GM18868 (cell line): ENCODE measurements around the gene FIZ1.
"Not testable (repeated sequence)": the region's sequence is repeated elsewhere in the genome, so short reads cannot be mapped to it uniquely, and the experiment has no call there.

ENCODE experiments used
- ATAC-seq: cut with Tn5 transposase; IDR thresholded peaks from one replicate; pipeline ENCODE4 v1.9.1; 2021; ENCODE audit warnings: mild to moderate bottlenecking, moderate library complexity; ENCODE audit not compliant: unreplicated experiment

The FIZ1 gene

DNA sequence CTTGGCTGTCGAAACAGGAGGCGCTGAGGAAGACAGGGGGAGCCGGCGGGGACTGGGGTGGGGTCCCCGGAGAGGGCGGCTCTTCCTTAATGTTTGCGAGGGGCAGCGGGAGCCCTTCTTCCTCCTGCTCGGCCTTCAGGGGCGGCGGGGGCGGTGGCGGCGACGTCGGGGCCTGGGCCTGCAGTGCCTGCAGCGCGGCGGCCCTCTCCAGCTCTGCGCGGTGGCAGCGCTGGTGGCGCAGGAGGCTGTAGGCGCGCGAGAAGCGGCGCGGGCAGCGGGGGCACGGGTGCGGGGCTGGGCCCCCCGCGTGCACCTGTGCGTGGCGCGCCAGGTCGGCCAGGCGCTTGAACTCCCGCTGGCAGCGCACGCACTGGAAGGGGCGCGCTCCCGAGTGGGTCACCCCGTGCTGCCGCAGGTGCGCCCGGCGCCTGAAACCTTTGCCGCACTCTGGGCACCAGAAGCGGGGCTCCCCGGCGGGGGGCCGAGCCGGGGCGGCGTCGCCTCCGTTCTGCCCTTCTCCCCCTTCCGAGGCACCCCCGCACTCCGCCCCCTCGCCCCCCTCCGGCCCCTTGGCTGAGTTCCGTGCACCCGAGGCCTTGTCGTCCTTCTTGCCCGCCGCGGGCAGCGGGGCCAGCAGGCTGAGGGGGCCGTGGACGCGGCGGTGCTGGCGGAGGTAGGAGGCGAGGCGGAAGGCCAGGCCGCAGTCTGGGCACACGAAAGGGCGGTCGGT, 21.1 kb downstream of the FIZ1 start:
- no peak for ATAC-seq

DNA sequence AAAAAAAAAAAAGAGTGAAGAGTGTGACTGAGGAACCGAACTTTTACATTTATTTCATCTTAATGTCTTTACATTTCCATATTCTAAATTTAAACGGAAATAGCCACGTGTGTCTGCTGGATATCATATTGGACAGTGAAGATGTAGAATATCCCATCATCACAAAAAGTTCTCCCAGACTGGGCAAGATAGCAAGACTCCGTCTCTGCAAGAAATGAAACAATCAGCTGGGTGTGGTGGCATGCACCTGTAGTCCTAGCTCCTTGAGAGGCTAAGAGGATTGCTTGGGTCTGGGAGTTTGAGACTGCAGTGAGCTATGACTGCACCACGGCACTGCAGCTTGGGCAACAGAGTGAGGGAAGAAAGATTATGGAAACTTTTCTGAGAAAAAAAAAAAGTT, 22.6 kb downstream of the FIZ1 start:
- ATAC-seq = no peak

DNA sequence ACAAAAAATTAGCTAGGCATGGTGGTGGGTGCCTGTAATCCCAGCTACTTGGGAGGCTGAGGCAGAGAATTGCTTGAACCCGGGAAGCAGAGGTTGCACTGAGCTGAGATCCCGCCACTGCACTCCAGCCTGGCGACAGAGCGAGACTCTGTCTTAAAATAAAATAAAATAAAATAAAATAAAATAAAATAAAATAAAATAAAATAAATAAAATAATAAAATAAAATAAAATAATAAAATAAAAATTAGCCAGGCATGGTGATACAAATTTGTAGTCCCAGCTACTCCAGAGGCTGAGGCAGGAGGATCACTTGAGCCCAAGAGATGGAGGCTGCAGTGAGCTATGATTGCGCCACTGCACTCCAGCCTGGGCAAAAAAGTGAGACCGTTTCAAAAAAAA, 25.4 kb downstream of the FIZ1 start:
- not testable (repeated sequence) for ATAC-seq

DNA sequence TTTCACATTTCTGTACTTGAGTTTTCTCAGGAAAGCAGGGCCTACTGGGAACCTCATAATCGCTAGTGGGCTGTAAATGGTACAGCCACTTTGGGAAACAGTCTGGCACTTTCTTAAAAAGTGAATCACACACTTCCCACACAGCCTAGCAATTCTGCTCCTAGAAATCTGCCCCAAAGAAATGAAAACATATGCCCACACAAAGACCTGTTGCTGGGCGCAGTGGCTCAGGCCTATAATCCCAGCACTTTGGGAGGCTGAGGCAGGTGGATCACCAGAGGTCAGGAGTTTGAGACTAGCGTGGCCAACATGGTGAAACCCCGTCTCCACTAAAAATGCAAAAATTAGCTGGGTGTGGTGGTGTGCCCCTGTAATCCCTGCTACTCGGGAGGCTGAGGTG, 29.8 kb downstream of the FIZ1 start:
- not testable (repeated sequence) for ATAC-seq

DNA sequence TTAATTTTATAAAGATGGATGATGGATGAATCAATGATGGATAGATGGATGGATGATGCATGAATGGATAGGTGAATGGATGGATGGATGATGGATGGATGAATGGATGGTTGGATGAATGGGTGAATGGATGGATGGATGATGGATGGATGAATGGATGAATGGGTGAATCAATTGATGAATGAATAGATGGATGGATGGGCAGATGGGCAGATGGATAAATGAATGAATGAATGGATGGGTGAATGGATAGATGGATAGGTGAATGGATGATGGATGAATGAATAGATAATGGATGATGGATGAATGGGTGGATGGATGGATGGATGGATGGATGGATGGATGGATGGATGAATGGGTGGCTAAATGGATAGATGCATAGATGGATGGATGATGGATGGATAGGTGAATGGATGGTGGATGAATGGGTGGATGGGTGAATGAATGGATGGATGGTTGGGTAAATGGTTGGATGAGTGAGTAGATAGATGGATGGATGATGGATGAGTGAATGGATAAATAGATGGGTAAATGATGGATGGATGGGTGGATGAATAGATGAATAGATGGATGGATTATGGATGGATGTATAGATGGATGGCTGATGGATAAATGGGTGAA, 31.5 kb downstream of the FIZ1 start:
- no peak for ATAC-seq

DNA sequence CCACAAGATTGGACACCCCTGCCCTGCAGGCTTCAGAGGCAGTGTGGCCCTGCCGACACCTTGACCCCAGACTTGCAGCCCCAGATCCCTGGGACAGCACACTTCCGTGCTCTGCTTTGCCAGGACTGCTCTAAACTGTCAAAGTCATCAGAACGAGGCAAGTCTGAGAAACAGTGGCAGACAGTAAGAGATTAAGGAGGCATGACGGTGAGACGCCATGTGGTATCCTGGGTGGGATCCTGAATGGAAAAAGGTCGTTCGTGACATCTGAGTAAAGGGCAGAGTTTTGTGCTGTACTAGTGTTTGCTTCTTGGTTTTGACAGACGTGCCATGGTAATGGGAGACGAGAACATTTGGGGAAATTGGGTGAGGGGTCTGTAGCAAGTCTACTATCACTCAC, 32.5 kb downstream of the FIZ1 start:
- ATAC-seq = no peak

DNA sequence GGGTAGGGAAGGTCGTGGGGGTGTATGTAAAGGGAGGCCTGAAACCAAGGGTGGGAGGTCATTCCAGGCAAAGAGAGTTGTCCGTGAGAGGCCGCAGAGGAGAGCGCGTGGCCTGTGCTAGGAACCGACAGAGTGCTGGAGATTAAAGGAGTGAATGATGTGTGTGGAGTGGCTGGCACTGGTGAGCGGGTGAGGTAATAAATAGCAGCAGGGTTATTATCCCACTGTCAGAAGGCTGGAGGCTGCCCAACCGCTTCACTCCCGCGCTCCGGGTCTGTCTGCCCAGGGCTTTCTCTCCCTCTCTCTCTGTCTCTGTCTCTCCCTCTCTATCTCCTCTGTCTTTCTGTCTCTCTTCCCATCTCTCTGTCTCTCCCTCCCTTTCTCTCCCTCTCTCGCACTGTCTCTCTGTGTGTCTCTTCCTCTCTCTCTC, 36.0 kb downstream of the FIZ1 start:
- ATAC-seq = no peak

DNA sequence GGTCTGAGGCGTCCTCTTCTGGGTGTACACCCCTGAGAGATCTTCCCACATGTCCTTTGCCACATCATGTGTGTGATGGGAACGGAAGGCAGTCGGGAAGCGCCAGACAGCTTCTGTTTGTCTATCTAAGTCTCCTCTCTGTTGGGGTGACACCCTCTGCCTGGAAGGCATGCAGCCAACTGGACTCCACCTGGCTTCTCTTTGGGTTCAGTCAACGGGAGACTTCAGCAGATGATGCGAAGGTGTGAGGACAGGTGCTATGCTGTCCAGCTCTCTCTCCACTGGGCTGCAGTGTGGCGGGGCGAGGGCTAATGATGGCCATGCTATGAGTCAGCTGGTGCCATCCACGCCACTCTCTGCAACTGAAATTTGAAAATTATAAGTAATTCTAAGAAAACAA, 39.6 kb downstream of the FIZ1 start:
- ATAC-seq = no peak

DNA sequence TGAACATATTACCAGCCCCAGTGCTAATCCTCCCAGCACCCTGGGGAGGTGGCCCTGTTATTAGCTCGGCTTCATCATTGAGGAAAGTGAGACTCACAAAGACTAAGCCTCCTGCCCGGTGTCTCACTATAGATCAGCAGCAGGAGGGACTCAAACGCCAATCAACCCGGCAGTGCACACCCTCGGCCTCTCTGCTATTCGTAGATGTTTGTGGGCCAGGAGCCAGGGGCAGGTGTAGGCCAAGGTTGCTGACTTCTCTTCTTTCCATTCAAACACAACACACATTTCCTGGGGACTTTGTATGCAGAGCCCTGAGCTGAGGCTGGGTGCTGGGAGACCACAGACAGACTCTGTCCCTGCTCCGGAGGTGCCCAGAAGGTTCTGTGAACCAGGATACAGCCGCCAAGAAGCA, 44.6 kb downstream of the FIZ1 start:
- no peak for ATAC-seq

DNA sequence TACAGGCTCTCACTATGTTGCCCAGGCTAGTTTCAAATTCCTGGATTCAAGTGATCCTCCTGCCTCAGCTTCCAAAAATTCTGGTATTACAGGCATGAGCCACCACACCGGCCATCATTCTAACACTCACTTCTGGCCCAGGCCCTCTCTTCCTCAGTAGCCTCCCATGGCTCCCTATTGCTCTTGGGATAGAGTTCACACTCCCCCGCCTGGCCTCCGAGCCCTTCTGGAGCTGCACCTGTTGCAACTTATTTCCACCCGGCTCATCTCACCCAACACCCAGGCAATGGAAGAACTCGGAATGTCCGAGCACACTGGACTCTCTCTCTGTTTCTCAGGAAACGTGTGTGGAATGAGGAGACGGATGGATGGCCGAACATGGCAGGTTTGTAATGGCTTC, 45.0 kb downstream of the FIZ1 start:
- no peak for ATAC-seq

DNA sequence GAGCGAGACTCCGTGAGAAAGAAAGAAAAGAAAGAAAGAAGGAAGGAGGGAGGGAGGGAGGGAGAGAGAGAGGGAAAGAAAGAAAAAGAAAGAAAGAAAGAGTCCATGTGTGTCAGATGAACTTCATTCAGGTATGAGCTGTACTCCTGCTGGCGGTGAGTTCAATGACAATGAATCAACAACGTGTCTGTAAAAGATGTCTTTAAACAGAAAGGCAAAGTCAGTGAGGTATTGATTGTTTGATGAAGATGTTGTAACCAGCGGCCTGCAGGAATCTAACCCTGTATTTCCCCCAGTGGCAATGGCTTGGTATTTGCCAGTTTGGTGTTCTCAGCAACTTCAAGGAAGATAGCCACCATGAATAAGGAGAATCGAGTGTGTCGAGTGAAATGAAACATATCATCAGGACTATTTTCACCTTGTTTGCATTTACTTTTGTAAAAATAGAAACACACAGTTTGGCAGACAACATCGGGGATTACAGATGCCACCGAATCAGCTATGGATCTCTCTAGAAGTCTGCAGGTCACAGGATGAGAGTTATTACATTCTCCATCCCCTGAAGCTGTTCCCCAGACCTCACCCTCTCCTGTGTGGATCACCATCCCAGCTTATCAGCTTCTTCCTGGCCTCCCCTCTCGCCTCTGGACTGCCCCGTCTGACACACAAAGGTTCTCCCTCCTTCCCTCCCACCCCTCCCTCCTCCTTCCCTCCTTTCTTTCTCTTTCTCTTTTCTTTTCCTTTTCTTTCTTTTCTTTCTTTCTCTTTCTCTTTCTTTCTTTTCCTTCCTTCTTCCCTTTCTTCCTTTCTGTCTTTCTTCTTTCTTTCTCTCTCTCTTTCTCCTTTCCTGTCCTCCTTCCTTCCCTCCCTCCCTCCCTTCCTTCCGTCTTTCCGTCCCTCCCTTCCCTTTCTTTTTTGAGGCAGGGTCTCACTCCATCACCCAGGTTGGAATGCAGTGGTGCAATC, 45.8 kb downstream of the FIZ1 start:
- ATAC-seq = no peak

DNA sequence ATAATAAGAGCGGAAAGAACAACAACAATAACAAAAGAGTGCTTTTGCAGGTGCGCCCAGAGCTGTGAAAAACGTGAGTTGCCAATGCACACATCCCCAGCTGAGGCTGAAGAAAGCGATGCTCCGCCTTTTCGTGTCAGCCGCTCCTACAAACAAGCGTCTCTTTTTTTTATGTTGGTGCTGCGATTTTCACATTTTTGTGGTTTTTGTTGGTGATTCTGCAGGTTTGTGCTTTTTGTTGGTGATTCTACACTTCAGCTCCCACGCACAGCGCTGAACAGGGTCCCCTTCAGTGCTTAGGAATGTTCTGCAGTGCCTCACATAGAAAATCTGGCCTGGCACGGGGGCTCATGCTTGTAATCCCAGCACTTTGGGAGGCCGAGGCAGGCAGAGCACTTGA, 46.7 kb downstream of the FIZ1 start:
- no peak for ATAC-seq

DNA sequence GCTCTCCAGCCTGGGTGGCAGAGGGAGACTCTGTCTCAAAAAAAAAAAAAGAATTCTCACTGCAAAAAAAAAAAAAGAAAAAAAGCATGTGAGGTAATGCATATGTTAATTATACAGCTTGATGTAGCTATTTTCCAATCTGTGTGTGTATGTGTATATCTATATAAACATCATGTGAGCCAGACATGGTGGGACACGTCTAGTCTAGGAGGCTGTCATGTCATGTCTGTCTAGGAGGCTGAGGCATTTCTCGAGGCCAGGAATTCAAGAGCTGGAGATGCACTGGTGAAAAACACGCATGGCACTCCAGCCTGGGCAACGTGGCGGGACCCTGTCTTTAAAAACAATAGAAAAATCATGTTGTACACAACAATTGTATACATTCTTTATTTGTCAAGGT, 47.1 kb downstream of the FIZ1 start:
- ATAC-seq = no peak

DNA sequence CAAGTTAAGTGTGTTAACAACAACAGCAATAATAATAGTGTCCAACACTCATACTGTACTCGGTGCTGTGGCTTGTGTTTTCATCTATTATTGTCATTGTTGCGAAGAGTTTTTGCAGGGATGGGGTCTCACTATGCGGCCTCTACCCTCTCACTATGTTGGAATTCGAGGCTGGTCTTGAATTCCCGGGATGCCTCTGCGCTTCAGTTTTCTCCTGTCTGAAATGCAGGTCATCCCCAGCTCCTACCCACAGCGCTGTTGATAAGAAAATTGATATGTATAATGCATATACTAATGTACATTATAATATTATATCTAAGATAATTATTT, 49.0 kb downstream of the FIZ1 start:
- no peak for ATAC-seq

DNA sequence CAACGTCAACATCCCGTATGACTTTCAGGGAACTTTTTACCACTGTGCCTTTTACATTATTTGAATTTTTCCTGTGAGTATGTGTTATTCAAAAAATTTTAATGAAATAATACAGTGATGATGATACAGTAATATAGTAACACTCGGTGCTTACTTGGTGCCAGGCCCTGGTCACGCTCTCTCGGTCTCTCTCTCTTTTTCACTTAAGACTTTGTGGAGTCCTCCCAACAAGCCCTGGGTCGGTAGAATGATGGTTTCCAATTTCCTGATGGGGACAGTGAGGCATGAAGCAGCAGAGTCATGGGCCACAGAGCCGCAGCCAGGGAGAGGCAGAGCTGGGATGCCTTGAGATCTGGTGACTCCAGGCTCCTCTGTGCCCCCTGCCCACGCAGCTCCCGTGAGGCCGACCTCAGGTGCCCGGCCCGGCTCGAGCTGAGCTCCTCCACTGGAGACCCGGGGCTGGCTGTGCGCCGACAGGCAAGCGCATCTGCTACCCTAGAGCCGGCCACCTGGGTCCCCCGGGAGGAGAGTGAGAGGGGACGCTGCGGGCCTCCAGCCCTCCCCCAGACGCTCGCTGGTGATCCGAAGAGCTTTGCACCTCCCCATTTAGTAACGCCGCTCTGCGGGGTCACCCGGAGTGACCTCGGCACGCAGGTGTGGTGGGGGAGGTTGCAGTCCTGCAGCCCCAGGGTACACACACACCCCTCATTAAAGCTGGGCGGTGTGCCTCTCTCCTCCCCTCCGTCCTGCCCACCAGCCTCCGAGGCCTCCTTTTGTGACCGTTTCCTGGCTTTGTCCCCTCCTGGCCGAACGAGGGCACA, 49.6 kb downstream of the FIZ1 start:
- ATAC-seq = no peak

DNA sequence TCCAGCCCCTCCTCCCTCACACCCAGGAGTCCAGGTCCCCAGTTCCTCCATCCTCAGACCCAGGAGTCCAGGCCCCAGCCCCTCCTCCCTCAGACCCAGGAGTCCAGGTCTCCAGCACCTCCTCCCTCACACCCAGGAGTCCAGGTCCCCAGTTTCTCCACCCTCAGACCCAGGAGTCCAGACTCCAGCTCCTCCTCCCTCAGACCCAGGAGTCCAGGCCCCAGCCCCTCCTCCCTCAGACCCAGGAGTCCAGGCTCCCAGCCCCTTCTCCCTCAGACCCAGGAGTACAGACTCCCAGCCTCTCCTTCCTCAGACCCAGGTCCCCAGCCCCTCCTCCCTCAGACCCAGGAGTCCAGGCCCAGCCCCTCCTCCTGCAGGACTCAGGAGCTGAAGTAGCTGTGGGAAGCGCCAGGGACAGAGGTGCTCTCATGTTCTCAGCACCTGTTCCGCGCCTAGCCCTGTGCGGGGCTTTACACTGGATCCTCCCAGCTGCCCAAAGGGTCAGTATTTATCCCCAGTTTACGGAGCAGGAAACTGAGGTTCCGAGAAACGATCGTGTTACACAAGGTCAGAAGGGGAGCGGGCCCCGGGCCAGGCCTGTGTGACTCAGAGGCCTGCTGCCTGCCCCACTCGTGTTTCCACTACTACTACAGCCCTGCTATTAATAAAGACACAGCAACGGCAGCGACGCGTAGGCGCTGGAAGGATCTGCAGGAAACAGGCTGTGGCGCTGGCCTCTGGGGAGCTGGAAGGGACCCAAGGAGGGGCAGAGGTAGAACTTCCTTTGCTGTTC, 52.3 kb downstream of the FIZ1 start:
- no peak for ATAC-seq

DNA sequence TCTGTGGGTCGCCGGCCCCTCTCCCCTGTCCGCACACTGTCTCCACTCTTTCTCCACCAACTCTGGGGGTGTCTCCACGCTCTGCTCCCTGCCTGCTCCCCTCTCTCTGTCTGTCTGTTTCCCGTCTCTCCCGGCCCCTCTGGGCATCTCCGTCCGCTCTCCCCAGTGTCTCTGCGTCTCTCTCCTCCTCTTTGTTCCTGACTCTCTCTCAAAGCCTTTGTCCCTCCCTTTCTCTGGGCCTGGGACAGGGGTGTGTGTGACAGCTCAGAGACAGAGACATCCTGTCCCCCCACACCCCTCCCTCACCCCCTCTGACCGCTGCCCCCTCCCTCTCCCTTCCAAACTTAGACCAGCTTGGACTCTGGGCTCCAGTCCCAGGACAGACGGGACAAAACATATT, 53.3 kb downstream of the FIZ1 start:
- ATAC-seq = no peak

DNA sequence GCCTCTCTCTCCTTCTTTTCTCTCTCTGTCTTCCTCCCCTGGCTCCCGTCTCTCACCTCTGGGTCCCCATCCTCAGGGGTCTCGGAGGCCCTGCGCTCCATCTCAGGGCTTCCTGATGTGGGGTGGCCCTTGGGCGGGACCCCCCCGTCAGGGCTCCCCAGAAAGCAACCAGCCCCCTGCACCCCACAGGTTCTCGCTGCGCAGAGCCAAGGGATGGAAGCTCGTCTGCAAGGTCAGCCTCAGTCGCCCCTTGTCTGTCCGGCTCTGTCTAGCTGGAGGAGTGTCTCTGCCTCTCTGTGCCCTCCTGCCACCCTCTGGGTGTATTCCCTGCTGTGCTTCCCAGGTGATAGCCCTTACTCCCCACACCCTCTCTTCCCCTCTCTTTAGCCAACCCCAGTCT, 53.9 kb downstream of the FIZ1 start, which contains the start of gene SBK3:
Gene SBK3 (minus strand): TSS at position 101 of the 400 bp plus-strand sequence. CDS start 0 bp downstream, at position 101.
- ATAC-seq = no peak

DNA sequence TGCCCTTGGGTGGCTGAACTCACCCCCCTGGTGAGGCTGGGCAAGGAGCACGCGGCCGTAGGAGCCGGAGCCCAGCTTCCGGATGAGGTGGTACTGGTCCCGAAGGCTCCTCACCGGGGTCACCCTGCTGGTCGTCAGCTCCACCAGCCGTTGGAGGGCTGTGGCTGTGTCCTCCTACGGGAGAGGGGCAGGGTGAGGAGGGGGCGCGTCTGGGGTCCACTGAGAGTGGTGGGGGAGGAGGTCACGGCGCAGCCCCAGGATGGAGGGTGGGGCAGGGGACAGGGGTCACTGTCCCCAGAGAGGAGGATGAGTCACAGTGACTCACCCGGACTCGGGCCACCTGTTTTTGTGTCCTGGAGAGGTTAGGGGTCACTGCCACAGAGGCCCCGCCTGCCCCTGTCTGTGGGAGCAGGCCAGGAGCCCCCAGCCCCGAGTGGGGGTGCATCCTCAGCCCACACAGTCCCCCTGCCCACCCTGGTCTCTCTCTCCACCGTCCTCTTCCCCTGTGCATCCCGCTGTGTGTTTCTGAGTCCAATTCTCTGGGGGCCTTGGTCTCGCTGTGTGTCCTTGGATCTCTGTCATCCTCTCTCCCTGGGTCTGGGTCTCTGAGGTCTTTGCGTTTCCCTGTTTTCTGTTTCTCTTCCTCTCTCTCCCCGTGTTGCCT, 54.4 kb downstream of the FIZ1 start:
- no peak for ATAC-seq

DNA sequence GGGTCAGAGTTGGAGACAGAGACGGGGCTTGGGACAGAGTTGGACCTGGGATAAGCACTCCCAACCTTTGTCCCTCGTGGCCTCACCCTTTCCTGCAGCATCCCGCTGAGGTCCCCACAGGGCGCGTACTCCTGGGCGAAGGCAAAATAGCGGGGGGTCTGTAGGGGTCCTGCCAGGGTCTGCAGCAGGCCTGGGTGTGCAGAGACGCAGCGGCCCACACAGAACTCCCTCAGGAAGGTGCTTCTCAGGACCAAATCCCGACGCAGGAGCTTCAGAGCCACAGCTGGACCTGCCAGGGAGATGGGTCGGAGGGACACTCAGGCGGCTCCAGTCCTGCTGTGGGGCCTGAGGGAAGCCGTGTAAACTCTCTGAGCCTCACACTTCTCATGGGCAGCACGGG, 55.3 kb downstream of the FIZ1 start:
- ATAC-seq = no peak
